HG02610 (cell line): ENCODE measurements around the gene PDZD4.

ENCODE experiments used
- ATAC-seq: cut with Tn5 transposase; IDR thresholded peaks from one replicate; pipeline ENCODE4 v1.9.1; 2021; ENCODE audit warnings: mild to moderate bottlenecking, moderate library complexity; ENCODE audit not compliant: unreplicated experiment

Gene PDZD4

DNA sequence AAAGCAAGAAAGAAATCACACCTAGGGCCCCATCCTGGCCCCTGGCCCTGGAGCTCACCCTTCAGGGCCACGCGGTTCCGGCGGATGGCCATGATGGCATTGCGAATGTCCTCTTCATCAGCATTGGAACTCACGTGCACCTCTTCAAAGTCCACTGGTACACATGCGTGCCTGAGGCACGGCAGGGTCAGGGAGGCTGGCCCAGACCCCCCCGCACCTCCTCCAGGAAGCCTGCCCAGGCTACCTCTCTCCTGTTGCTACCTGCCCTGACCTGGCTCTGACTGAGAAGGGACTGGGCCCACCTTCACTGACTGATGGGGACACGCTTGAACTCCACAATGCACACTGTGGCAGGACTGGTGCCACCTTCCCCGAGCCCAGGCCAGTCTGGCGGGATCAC lies 40.7 kb downstream of the PDZD4 start:
- ATAC-seq, result no peak

GRCh38 chrX:153786669-153787068 lies 43.7 kb downstream of the PDZD4 start:
- no peak for ATAC-seq

- no peak for ATAC-seq
Observed at GRCh38 chrX:153784325-153784967, 45.9 kb downstream of the PDZD4 start.

DNA sequence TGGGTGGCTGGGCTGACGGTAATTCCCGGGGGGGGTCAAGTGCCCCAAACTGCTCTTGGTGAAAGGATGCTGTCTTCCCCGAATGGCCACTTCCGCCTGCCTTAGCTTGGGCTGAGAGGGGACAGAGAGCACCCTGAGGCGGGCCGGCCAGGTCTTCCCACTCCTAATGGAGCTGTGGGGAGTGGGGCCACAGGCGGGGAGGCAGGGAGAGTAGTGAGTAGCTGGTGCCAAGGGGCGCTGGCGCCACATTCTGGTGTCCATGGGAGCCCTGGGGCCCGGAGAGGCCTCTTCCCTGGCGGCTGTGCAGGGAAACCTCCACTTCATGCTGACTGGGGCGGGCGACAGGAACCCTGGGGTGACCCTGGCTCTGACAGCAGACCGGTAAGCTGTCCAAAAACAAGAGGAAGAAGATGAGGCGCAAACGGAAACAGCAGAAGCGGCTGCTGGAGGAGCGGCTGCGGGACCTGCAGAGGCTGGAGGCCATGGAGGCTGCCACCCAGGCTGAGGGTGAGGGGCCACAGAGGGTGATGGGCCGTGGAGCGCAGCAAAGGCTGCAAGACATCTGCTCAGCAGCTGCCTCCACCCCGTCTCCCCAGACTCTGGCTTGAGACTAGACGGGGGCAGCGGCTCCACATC lies 46.8 kb downstream of the PDZD4 start:
- no peak for ATAC-seq

DNA sequence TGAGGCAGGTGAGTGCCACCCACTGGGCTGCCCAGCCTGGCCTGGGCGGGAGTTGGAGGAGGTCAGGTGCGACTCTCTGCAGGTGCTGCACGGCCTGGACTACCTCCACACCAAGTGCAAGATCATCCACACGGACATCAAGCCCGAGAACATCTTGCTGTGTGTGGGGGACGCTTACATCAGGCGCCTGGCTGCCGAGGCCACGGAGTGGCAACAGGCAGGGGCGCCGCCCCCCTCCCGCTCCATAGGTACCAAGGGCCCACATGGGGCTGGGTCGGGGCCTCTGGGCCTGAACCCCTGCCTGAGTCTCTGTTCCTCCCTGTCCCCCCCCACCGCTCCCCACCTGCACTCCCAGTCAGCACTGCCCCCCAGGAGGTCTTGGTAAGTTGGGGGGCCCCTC lies 47.5 kb downstream of the PDZD4 start:
- no peak for ATAC-seq

GRCh38 chrX:153782313-153782712 lies 48.0 kb downstream of the PDZD4 start:
- no peak for ATAC-seq

DNA sequence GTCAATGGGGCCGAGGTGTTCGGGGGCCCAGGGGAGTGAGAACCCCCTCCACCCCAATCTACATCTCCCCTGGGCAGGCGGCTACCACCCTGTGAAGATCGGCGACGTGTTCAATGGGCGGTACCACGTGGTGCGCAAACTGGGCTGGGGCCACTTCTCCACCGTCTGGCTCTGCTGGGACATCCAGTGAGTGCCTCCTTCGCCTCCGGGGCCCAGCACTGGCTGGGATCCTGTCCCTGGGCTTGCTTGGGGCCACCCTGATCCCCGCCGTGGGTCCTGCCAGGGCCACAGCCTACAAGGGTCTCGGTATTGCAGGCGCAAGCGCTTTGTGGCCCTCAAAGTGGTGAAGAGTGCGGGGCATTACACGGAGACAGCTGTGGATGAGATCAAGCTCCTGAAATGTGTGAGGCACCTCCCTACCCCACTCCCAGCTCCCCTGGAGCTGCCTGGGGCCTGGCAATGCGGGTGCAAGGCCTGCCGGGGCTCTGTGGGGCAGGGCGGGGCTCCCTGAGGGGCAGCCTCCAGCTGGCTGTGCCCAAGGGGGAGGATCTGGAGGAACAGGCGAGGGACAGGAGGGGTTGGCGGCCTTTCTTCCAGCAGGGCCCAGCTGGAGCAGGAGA lies 48.8 kb downstream of the PDZD4 start:
- no peak for ATAC-seq

DNA sequence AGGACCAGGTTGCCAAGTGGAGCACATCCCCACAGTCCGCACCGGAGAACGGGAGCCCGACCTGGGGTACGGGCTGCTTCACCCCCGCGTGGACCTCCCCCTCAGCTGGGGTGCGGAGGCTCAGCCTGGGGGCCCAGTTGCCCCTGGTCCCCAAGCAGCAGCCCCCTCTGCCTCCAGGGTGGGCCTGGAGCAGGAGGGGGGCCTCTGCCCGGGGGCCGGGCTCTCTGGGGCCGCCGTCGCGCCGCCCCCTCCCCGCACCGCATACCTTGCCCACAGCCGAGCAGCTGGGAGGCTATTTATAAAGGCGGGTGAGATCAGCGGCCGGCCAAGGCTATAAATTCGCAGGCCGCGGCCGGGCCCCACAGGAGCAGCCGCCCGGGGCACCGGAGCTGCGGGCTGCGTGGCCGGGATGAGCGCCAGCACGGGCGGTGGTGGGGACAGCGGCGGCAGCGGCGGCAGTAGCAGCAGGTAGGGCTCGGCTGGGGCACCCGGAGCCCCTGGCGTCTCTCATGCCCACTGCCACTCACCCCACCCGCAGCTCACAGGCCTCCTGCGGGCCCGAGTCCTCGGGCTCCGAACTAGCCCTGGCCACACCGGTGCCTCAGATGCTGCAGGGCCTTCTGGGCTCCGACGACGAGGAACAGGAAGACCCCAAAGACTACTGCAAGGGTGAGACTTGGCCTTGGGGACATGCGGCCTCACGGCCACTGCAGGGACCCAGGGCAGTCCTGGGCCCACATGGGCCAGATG lies 49.5 kb downstream of the PDZD4 start, which contains the start of gene SRPK3:
Gene SRPK3, plus strand, starts transcription at position 364 of the 750 bp plus-strand sequence. Its CDS starts 46 bp downstream, at position 410.
- no peak for ATAC-seq

- no peak for ATAC-seq
Observed at GRCh38 chrX:153779891-153780677, 50.3 kb downstream of the PDZD4 start.

DNA sequence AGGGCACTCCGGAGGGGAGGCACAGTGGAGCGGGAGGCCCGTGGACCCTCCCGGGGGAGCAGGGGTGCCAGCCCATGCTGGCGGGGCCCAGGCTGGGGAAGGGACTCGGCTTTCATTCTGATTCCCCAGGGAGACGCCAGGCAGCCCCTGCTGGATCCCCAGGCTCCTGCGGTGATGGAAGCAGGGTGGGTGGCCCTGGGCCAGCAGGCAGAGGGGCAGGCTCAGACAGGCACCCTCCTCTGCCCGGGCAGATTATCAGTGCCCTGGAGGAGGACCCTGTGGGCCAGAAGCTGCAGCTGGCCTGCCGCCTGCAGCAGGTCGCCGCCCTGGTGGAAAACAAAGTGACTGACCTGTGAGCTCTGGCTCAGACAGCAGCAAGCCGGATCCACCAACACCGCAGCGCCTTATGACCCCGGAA lies 51.7 kb downstream of the PDZD4 start:
- no peak for ATAC-seq

- ATAC-seq, result no peak
Observed at GRCh38 chrX:153778181-153778580, 52.2 kb downstream of the PDZD4 start.

GRCh38 chrX:153777261-153778090 lies 52.9 kb downstream of the PDZD4 start:
- ATAC-seq, result no peak

- no peak for ATAC-seq
Observed at GRCh38 chrX:153776611-153777045, 53.7 kb downstream of the PDZD4 start.

DNA sequence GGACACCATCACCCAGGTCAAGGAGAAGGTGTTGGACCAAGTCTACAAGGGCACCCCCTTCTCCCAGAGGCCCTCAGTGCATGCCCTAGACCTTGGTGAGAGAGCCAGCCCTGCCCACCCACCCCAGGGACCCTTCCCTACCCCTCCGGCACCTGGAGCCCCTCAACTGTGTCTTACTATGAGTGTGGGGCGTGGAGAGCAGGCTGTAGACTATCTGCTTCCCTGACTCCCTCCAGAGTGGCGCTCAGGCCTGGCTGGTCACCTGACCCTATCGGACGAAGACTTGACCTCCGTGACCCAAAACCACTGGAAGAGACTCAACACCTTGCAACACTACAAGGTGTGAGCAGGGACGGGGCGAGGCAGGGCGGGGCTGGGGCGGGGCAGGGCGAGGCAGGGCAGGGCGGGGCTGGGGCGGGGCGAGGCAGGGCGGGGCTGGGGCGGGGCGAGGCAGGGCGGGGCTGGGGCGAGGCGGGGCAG lies 54.2 kb downstream of the PDZD4 start:
- no peak for ATAC-seq

GRCh38 chrX:153775293-153776119 lies 54.8 kb downstream of the PDZD4 start:
- no peak for ATAC-seq

GRCh38 chrX:153774576-153775292 lies 55.6 kb downstream of the PDZD4 start:
- no peak for ATAC-seq

DNA sequence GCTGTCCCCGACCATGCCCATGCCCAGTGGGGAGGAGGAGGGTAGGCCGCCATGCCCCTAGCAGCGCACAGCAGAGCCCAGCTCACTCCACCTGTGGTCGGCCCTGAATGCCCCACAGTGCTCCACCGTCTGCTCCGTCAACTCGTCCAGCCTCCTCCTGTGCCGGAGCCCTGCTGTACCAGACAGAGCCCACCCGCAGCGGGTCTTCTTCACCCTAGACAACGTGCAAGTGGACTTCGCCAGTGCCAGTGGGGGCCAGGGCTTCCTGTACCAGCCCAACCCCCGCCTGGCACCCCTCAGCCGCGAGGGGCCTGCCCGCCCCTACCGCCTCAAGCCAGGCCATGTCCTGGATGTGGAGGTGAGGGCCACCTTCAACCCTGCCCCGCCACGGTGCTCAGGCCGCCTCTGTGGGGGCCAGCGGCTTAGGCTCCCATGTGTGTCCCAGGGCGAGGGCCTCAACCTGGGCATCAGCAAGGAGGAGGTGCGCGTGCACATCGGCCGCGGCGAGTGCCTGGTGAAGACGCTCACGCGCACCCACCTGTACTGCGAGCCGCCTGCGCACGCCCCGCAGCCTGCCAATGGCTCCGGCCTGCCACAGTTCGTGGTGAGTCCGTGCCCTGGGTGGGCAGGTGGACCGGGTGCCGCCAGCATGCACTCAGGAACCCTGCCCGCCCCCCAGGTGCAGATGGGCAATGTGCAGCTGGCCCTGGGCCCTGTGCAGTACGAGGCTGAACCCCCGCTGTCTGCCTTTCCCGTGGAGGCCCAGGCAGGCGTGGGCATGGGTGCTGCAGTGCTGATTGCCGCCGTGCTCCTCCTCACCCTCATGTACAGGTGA lies 56.4 kb downstream of the PDZD4 start:
- ATAC-seq, result no peak
